ENCODE results near the gene CD93. TPM values are rescaled to one million over a fixed set of nuclear protein-coding genes. Genes with fewer than 3 reads are reported as not detected.

Gene CD93, protein sequence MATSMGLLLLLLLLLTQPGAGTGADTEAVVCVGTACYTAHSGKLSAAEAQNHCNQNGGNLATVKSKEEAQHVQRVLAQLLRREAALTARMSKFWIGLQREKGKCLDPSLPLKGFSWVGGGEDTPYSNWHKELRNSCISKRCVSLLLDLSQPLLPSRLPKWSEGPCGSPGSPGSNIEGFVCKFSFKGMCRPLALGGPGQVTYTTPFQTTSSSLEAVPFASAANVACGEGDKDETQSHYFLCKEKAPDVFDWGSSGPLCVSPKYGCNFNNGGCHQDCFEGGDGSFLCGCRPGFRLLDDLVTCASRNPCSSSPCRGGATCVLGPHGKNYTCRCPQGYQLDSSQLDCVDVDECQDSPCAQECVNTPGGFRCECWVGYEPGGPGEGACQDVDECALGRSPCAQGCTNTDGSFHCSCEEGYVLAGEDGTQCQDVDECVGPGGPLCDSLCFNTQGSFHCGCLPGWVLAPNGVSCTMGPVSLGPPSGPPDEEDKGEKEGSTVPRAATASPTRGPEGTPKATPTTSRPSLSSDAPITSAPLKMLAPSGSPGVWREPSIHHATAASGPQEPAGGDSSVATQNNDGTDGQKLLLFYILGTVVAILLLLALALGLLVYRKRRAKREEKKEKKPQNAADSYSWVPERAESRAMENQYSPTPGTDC
- under 0.01 TPM in 1 of 2 replicates, not detected in the other for total RNA-seq

DNA sequence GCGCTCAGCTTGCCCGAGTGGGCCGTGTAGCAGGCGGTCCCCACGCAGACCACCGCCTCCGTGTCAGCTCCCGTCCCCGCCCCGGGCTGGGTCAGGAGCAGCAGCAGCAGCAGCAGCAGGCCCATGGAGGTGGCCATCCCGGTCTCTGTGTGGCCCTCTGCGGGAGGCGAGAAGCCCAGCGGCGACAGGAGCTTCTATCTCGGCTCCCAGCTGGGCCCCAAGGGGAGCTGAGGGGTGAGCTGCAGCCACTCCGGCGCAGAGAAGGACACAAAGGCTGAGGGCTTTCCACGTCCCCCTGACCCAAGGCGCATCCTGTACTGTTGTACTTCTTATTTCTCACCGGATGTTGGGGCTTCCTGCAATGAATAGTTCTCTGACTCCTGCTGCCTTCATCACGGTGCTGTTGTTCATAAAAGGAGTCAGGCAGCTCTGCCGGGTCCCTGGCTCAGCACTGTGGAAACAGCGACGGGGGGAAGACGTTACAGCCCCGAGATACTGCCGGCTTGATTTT lies at the start of gene CD93:
Gene CD93 (minus strand): TSS at position 269 of the 511 bp plus-strand sequence. CDS start 132 bp downstream, at position 137.

DNA sequence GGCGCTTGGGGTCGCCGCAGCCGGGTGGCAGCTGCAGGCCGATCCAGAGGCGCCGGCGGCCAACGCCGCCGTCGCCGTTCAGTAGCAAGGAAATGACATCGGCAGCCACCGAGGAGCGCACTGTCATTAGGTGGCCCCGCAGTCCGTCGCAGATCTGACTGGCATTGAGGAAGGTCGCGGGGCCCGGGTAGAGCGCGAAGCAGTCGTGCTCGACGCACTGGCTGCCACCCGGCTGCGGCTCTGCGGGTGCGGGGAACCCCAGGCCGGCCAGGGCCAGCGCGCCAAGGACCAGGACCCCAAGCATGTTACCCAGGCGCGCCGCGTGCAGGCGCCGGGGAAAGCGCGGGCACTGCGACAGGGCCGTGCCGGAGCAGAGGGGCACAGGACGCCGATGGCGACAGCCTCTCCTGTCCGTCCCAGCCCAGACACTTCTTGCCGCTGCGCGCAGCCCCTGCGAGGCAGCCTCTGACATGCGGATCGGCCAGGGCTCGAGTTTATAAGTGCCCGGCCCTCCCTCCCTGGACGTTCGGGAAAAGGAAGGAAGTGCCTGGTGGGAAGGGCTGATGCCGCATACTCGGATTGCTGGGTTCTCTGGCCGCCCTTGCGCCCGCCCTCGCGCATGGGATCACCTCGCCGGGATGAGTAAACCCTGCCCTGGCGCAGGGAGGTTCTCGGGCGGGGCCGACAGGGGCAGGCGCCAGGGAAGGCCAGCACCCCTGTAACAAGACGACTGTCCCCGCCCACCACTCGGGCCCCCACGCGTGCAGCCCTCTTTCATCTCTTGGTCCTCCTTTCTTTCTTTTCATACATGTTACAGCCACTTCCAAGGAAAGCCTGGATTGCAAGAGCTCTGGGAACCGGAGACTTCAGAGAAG lies 36.7 kb downstream of the CD93 start, which contains the start of gene THBD:
Gene THBD (minus strand): TSS at position 472 of the 875 bp plus-strand sequence. CDS start 168 bp downstream, at position 304.

GRCh38 chr20:23034721-23035671 lies 51.1 kb downstream of the CD93 start, which contains the start of gene SSTR4:
SSTR4 (plus strand) TSS chr20:23035312; CDS start chr20:23035484, 172 bp downstream.

Other genes starting within 250 kb of the CD93 start
- not detected in 2 replicates for gene SSTR4, start 51.0 kb downstream of the CD93 start, total RNA-seq
- gene THBD, start 36.7 kb downstream of the CD93 start, total RNA-seq = 7.3 and 15.1 TPM in 2 replicates